T-helper 1 cell treated with Interleukin-12 subunit alpha and Interleukin-12 subunit beta and Interleukin-4 antibody, amounts not matched to agents 30 ng/mL and 1 ng/mL, for 36 hours (primary cell): ENCODE measurements around the gene SAMD9. TPM values are rescaled to one million over a fixed set of nuclear protein-coding genes. Genes with fewer than 3 reads are reported as not detected.
"Not testable (repeated sequence)": the region's sequence is repeated elsewhere in the genome, so short reads cannot be mapped to it uniquely, and the experiment has no call there.

Experiments
- intact Hi-C: fragments of 100-400 bp; cut with micrococcal nuclease; formaldehyde crosslinking; loops from one replicate; pipeline ENCODE4 v1.15.1; 2024
- total RNA-seq: library from RNA; stranded (reverse); gene quantifications from 2 replicates; pipeline ENCODE4 v1.2.3, GENCODE V29; 2022

The SAMD9 gene
- total RNA-seq, 1 donor from 2014 or later: 59.0 TPM

- intact Hi-C loops: not testable (repeated sequence)
Observed at GRCh38 chr7:93123532-93123931, 5.8 kb upstream of the SAMD9 start.

DNA sequence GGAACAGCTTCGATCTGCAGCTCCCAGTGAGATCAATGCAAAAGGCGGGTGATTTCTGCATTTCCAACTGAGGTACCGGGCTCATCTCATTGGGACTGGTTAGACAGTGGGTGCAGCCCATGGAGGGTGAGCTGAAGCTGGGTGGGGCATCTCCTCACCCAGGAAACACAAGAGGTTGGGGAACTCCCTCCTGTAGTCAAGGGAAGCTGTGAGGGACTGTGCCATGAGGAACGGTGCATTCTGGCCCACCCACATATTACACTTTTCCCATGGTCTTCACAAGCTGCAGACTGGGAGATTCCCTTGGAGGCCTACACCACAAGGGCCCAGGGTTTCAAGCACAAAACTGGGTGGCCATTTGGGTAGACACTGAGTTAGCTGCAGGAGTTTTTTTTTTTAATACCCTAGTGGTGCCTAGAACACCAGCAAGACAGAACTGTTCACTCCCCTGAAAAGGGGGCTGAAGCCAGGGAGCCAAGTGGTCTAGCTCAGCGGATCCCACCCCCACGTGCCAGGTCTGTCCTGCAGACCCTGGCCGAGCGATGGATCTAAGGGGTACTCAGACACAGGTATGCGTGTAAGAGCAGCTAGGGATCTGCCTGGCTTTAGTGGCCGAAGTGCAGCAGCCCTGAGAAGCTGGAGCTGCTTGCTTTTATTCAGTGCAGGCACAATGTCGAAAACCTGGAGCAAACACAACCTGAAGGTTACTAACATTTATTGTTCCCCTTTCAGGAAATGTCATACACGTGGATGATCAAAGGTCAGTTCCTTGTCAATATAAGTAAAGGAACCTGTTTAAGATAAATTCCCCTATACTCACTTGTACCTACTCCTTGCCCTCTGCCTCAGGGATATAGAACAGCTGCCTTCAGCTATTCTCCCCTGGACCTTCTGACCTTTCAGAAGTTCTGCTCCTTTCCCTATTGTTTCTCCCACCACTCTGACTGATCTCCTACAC is 3.1 kb upstream of the SAMD9 start:
- intact Hi-C loops: no loop called here

GRCh38 chr7:93119191-93119905 is 1.6 kb upstream of the SAMD9 start:
- intact Hi-C loops: loop anchor here (2.0 to 10.0 kb wide), 9 partner anchors 65 to 1538 kb away; partner anchors contain the start of genes ANKIB1, BET1, COL1A2 and FAM133B

DNA sequence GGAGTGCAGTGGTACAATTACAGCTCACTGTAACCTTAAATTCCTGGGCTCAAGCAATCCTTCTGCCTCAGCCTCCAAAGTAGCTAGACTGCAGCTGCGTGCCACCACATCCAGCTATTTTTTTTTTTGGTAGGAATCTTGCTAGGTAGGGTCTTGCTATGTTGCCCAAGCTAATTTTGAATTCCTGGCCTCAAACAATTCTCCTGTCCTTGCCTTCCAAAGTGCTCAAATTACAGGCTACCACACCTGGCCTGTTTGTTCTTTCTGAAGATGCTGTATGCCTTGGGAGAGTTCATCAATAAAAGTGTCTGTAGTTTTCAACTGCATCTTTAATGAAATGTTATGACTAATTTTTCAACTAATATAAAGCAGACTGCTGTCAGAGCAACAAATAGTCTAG is 452 bp downstream of the SAMD9 start:
- intact Hi-C loops: loop anchor here (1.0 to 10.0 kb wide), 10 partner anchors 213 to 1540 kb away; partner anchors contain the start of genes ANKIB1, BET1, COL1A2 and GATAD1

DNA sequence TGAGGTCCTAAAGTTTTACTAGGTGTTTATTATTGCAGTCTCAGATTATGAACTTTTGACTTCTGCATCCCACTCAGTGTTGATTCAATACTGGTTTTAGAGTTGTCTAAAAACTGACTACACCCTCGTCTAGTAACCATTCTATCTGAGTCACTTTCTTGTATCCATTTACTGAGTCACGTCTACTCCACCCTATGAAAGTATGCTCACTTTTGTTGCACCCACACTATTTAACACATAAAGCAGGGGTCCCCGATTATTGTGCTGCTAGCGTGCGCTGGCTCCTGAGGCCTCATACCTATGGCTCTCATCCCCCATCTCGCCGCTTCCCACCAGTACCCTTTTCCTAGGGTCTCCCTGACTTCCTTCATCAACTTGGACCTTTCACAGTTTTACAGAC is 2.0 kb downstream of the SAMD9 start:
- intact Hi-C loops: loop anchor here (2.0 to 10.0 kb wide), 8 partner anchors 401 to 1542 kb away; partner anchors contain the start of genes ANKIB1, BET1, COL1A2 and GATAD1

DNA sequence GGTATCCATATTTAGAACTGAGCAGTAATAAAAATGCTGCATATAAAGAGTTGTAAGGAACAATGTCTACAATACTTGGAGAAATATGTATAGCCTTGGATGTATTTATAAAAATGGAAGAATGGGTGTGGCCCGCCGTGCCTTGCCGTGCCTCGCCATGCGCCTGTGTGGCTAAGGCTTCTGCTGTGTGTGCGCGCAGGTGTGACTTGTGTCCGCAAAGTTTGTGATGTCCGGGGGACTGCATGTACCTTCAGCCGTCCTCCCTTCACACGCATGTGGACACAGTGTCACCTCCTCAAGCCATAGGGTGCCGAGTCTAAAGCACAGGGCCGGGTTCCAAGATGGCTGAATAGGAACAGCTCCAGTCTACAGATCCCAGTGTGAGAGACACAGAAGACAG is 9.8 kb downstream of the SAMD9 start:
- intact Hi-C loops: no loop called here

- intact Hi-C loops: no loop called here
Observed at GRCh38 chr7:93097388-93097787, 20.4 kb downstream of the SAMD9 start.

GRCh38 chr7:93092757-93093370 is 24.9 kb downstream of the SAMD9 start:
- intact Hi-C loops: loop anchor here (1.0 to 5.0 kb wide), 3 partner anchors 135 to 459 kb away; partner anchors contain the start of gene VPS50

GRCh38 chr7:93073357-93073756 is 44.4 kb downstream of the SAMD9 start:
- intact Hi-C loops: not testable (repeated sequence)

DNA sequence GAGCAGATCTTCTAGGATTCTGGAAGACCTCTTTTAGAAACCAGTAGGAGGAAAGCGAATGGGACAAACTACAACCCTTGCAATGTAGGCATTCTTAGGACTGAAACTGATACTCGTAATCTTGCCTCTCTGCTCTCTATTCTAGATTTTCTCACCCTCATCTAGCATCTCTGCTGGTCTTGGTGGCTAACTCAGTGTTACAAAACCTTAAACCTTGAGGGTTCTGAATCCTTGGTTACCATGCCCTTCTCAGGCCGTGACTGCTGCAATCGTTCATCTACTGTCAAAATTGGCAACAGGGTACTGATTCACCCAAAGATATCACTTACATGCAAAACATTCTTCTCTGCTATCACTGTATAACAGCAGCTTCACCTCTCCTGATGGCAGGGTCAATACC is 55.2 kb downstream of the SAMD9 start:
- intact Hi-C loops: no loop called here

DNA sequence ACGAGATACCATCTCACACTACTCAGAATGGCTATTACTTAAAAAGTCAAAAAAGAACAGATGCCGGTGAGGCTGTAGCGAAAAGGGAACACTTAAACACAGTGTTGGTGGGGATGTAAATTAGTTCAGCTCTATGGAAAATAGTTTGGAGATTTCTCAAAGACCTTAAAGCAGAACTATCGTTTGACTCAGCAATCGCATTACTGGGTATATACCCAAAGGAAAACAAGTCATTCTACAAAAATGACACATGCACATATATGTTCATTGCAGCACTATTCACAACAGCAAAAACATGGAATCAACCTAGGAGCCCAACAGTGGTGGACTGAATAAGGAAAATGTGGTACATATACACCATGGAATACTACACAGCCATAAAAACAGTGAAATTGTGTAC is 56.9 kb downstream of the SAMD9 start:
- intact Hi-C loops: no loop called here

- intact Hi-C loops: no loop called here
Observed at GRCh38 chr7:93060025-93060424, 57.8 kb downstream of the SAMD9 start.

DNA sequence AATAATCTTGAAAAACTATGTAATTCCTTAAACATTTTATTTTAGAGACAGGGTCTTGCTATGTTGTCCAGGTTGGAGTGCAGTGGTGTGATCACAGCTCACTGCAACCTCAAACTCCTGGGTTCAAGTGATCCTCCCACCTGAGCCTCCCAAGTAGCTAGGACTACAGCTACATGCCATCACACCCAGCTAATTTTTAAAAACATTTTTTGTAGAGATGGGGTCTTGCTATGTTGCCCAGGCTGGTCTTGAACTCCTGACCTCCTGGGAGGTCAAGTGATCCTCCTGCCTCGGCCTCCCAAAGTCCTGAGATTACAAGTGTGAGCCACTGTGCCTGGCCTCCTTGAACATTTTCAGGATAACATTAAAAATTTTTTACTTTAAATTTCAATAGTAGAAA is 61.2 kb downstream of the SAMD9 start:
- intact Hi-C loops: loop anchor here (10.0 kb wide), 1 partner anchor 812 kb away; the partner anchor contains the start of genes ANKIB1 and KRIT1

DNA sequence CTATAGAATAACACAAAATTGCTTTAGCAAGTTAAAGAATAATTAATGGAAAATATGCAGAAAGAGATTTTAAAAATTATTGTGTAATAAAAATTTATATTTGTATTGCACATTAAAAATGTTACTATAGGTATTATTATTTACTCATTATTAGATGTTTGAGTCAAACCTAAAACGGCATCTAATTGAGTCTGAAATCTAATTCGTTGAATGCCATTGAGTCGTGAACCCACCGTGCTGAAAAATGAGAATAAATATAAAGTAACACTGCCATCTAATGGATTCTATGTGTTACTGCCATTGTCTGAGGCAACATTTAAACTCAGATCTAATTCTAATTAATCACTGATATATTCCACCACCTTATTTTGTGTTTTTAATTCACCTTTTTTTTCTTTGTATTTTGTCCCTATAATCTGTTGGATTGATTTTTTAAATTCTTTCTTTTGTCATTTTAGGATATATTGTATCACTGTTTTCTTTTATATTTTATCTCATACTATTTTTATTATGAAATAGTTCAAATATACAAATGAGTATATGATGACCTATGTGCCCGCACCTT is 62.2 kb downstream of the SAMD9 start:
- intact Hi-C loops: loop anchor here (1.0 to 10.0 kb wide), 11 partner anchors 63 to 811 kb away; partner anchors contain the start of genes ANKIB1, KRIT1, PEX1 and RBM48

DNA sequence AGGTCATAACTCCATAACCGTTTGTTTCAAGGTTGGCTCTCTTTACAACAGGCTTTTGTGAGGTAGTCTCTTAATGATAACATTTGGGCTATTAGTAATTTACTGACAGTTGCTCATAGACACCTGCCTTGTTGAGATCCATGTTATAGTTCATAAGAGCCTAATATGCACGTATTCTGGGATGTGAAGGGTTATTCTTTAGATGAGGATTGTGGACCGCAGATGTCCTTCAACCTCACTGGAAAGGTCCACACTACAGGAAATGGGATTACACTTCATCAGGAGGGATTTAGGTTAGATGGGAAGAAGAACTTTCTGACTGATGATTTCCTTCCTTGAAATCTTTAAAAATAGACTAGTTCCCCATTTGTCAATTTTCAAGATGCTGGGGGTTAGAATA is 62.8 kb downstream of the SAMD9 start:
- intact Hi-C loops: loop anchor here (1.0 to 10.0 kb wide), 11 partner anchors 64 to 810 kb away; partner anchors contain the start of genes ANKIB1, KRIT1, PEX1 and RBM48

- intact Hi-C loops: loop anchor here (2.0 to 10.0 kb wide), 2 partner anchors 65 to 809 kb away; partner anchors contain the start of genes ANKIB1 and KRIT1
Observed at GRCh38 chr7:93053949-93054943, 63.5 kb downstream of the SAMD9 start.

DNA sequence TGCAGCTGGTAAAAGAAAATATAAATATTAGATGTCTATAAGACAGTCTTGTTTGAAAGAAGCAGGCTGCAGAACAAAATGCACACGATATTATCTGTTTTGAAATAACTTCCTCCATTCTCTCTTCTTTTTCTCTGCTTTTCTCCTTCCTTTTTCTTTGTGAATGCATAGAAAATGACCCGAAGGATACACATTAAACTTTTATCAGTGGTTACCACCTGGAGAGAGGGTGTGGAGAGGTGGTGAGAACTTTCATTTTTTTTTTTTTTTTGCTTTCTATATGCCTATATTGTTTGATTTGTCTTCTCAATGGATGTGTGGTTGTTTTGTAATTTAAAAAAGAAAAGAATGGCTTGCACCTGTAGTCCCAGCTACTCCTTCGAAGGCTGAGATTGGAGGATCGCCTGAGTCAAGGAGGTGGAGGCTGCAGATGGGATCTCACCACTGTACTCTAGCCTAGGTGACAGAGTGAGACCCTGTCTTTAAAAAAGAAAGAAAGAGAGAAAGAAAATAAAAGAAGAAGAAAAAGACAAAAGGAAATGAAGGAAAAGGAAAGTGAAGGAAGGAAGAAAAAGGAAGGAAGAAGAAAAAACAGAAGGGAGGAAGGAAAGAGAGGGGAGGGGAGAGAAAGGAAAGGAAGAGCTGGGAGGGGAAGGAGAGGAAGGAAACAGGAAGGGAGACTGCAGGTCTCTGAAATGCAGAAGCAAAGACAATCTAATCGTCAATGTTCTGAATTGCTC is 64.4 kb downstream of the SAMD9 start:
- intact Hi-C loops: loop anchor here (10.0 kb wide), 1 partner anchor 809 kb away; the partner anchor contains the start of genes ANKIB1 and KRIT1

GRCh38 chr7:93051660-93052059 is 66.1 kb downstream of the SAMD9 start:
- intact Hi-C loops: loop anchor here (10.0 kb wide), 1 partner anchor 807 kb away; the partner anchor contains the start of genes ANKIB1 and KRIT1
